Stimulated activated CD8-positive, alpha-beta memory T cell treated with anti-CD3 and anti-CD28 coated beads, Interleukin-15, amount 100 ng/mL, for 1 hour (primary cell): ENCODE measurements around the gene C14orf93.
"Not testable (repeated sequence)": the region's sequence is repeated elsewhere in the genome, so short reads cannot be mapped to it uniquely, and the experiment has no call there.

Experiments
- DNase-seq: peaks from one replicate; pipeline ENCODE4 v3.0.0-alpha.2; 2020; ENCODE audit warnings: low read depth

Gene C14orf93

GRCh38 chr14:23020143-23021128 lies 10.5 kb upstream of the C14orf93 start:
- no peak for DNase-seq

GRCh38 chr14:23018107-23018506 lies 8.2 kb upstream of the C14orf93 start:
- no peak for DNase-seq

- DNase-seq: no peak
These were observed 7.1 kb upstream of the C14orf93 start for GRCh38 chr14:23017091-23017490.

- no peak for DNase-seq
These were observed 5.7 kb upstream of the C14orf93 start for GRCh38 chr14:23015618-23016017.

GRCh38 chr14:23013749-23014054 lies 3.8 kb upstream of the C14orf93 start:
- DNase-seq: not testable (repeated sequence)

DNA sequence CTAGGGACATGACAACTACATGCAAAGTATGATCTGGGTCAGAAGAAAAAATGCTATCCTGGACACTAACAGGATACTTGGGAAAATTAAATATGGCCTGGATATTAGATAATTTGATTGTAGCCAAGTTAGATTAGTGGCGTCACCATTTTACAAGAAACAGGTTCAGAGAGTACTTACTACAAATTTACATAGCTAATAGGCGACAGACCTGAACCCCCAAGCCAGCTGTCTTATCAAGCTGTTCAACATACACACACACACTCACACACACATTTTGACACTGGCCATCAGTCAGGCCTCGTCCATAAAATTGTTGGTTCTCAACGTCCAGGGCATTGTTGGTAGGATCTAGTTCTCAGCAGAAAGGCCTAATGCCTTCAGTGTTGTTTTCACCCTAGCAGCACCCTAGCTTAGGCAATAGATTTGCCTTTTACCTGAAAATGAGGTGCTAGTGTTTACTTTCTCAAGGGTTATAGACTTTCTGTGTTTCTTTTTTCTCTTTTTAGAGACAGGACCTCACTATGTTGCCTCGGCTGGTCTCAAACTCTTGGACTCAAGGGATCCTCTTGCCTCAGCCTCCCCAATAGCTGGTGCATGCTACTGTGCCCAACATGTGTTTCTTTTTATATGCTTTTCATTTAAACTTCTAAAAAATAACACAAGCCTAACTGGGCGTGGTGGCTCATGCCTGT lies 3.3 kb upstream of the C14orf93 start:
- no peak for DNase-seq

DNA sequence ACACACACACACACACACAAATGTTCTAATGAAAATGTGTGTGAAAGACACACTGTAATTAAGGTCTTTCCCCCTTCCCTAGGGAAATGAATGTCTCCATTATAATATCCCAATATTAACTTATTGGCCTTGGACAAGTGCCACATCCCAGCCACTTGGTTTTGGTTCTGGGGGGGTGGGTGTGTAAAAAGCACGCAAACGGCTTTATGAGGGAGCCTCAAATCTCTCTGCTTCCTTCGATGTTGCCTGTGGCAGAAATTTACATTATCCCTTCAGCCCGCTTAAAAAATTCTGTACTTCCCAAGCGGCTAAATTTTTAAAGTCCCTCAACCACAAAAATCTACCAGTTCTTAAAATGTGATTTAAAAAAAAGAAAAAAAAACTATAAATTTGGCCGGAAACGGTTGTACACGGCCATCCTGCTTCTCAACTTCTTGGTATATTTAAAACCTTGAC lies 432 bp downstream of the C14orf93 start:
- no peak for DNase-seq

GRCh38 chr14:23008831-23009230 lies 1.1 kb downstream of the C14orf93 start:
- no peak for DNase-seq

DNA sequence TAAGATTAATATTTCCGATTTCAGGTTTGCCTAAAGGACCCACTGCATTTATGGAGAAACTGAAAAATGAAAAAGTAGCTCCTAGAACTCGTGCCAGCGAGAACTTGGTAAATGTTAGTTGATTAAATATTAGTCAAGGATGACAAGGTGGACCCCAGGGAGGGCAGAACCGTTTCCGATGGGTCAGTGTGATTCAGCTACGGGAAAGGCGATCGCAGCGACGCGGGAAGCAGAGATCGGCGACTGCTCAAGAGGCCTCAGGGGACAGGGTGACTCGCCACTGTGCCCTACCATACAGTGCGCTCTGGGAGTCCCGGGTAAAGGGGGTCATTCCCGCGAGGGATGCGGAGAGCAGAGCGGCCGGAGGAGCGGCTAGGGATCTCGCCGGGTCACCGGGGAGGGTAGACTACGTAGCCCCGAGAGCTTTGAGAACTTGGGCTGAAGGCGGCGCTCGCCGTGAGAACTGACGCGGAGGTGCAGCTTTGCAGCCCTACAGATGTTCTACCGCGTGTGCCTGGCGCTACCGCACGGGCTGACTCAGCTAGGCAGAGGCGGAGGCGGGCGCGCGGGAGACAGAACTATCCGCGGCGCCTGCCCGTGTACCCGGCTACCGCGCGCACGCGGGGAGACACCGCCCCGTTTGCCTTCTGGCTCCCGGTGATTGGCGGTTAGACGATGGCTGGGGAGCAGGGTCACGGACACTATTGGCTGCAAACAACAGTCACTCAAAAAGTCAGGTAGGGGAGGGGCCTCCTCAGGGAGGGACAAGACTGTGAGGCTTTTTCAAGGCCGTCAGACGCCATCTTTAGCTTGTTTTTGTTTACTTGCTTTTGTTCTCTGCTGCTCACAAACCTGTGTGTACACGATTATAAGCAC lies 3.2 kb downstream of the C14orf93 start:
- peak; percentile 86 for DNase-seq

DNA sequence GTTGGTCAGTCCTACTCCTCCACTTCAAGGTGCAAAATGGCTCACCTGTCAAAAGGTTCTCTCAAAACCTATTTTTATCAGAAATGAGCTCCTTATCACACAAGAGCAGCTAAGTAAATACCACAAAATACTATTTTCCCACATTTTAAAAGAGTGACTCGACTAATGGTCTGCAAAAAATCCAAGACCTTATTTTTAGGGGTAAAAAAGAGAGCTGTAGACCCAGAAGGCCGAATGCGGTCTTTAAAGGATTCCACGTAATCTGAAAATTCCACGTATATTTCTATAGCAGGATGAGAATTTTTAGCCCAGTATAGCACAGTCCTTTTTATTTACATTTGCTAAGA lies 3.8 kb downstream of the C14orf93 start:
- DNase-seq: no peak

GRCh38 chr14:23005451-23006187 lies 4.3 kb downstream of the C14orf93 start:
- no peak for DNase-seq

- DNase-seq: not testable (repeated sequence)
These were observed 5.7 kb downstream of the C14orf93 start for GRCh38 chr14:23004274-23004673.

GRCh38 chr14:23002592-23002991 lies 7.4 kb downstream of the C14orf93 start:
- DNase-seq: no peak

- no peak for DNase-seq
These were observed 9.1 kb downstream of the C14orf93 start for GRCh38 chr14:23000860-23001259.

GRCh38 chr14:22998329-22999012 lies 11.5 kb downstream of the C14orf93 start:
- DNase-seq: no peak

- no peak for DNase-seq
These were observed 12.1 kb downstream of the C14orf93 start for GRCh38 chr14:22997676-22998323.

GRCh38 chr14:22996768-22997654 lies 12.9 kb downstream of the C14orf93 start:
- no peak for DNase-seq

GRCh38 chr14:22995889-22996625 lies 13.9 kb downstream of the C14orf93 start:
- no peak for DNase-seq
